CD14-positive monocyte (primary cell): ENCODE results near the gene EXOC4. TPM values are rescaled to one million over a fixed set of nuclear protein-coding genes. Genes with fewer than 3 reads are reported as not detected.

Experiments used
- DNase-seq, 3 donors: peaks; one replicate each; pipeline ENCODE4 v3.0.0-alpha.2; 2011 to 2022
- H2AFZ ChIP-seq: 2 replicates; pipeline ENCODE4 v1.6.0; 2012; ENCODE audit warnings: mild to moderate bottlenecking, low read depth, low read length, inconsistent platforms; ENCODE audit not compliant: insufficient read depth, poor library complexity, severe bottlenecking
- H3K27ac ChIP-seq, 2 donors: 1 replicate in 1 of 2; 2 replicates in 1 of 2; pipeline ENCODE4 v1.5.1; 2012 to 2013; ENCODE audit warnings: low read length in 2 of 2, control low read depth in 1 of 2, inconsistent platforms in 1 of 2, low read depth in 1 of 2, mild to moderate bottlenecking in 1 of 2
- H3K27me3 ChIP-seq, 2 donors: one replicate each; pipeline versions ENCODE4 v1.6.0 to v1.6.1; 2011 to 2013; ENCODE audit warnings: low read length in 2 of 2; ENCODE audit not compliant: control insufficient read depth in 2 of 2, insufficient read depth in 2 of 2
- H3K36me3 ChIP-seq, 2 donors: replicated peaks in 1 of 2; 1 replicate in 1 of 2; 2 replicates in 1 of 2; pipeline versions ENCODE4 v1.5.1 to v1.6.1; 2012 to 2013; ENCODE audit warnings: low read length in 2 of 2, control low read depth in 1 of 2, inconsistent platforms in 1 of 2, mild to moderate bottlenecking in 1 of 2; ENCODE audit not compliant: insufficient read depth in 2 of 2, control insufficient read depth in 1 of 2
- H3K4me1 ChIP-seq, 2 donors: 1 replicate in 1 of 2; 2 replicates in 1 of 2; pipeline versions ENCODE4 v1.5.1 to v1.6.1; 2012 to 2013; ENCODE audit warnings: low read length in 2 of 2, control low read depth in 1 of 2, inconsistent platforms in 1 of 2, mild to moderate bottlenecking in 1 of 2, moderate library complexity in 1 of 2; ENCODE audit not compliant: insufficient read depth in 2 of 2, control insufficient read depth in 1 of 2
- H3K4me2 ChIP-seq: replicated peaks from 2 replicates; pipeline ENCODE3; 2012; ENCODE audit warnings: low read length, moderate library complexity, mild to moderate bottlenecking; ENCODE audit not compliant: poor library complexity, severe bottlenecking; ENCODE audit errors: extremely low read depth
- H3K4me3 ChIP-seq, 3 experiments: fragments of 200-600 bp in 1 of 3; sonication (generic) in 1 of 3; replicated peaks in 1 of 3; 1 replicate in 2 of 3; 2 replicates in 1 of 3; pipeline ENCODE4 v1.5.1; 2011 to 2013; ENCODE audit warnings: low read length in 3 of 3, mild to moderate bottlenecking in 3 of 3, control low read depth in 2 of 3, low read depth in 2 of 3, inconsistent platforms in 1 of 3, moderate library complexity in 1 of 3
- H3K79me2 ChIP-seq: 2 replicates; pipeline ENCODE4 v1.6.0; 2012; ENCODE audit warnings: mild to moderate bottlenecking, control low read depth, inconsistent platforms, low read length, moderate library complexity; ENCODE audit not compliant: insufficient read depth
- H3K9ac ChIP-seq: 2 replicates; pipeline ENCODE4 v1.6.0; 2017; ENCODE audit warnings: low read length, mild to moderate bottlenecking; ENCODE audit not compliant: insufficient read depth, poor library complexity, severe bottlenecking
- H3K9me3 ChIP-seq, 2 donors: replicated peaks in 1 of 2; 1 replicate in 1 of 2; 2 replicates in 1 of 2; pipeline versions ENCODE4 v1.5.1 to v1.6.1; 2012 to 2013; ENCODE audit warnings: low read length in 2 of 2, control low read depth in 1 of 2; ENCODE audit not compliant: control insufficient read depth in 1 of 2, insufficient read depth in 1 of 2
- H4K20me1 ChIP-seq: 2 replicates; pipeline ENCODE4 v1.6.0; 2012; ENCODE audit warnings: mild to moderate bottlenecking, low read length, control low read depth, moderate library complexity; ENCODE audit not compliant: insufficient read depth
- H3K27ac Mint-ChIP-seq, 7 donors: one replicate each; pipeline ENCODE4 v1.8.0; 2020; ENCODE audit warnings: mild to moderate bottlenecking in 7 of 7, mixed read lengths in 7 of 7, moderate library complexity in 6 of 7, inconsistent platforms in 2 of 7
- H3K27me3 Mint-ChIP-seq, 3 donors: one replicate each; pipeline ENCODE4 v1.8.0; 2021 to 2022; ENCODE audit warnings: low read depth in 3 of 3, mild to moderate bottlenecking in 3 of 3, mixed read lengths in 3 of 3, moderate library complexity in 3 of 3, inconsistent platforms in 1 of 3
- H3K36me3 Mint-ChIP-seq, 2 donors: one replicate each; pipeline ENCODE4 v1.8.0; 2020; ENCODE audit warnings: mixed read lengths in 2 of 2, inconsistent platforms in 1 of 2, mild to moderate bottlenecking in 1 of 2
- H3K4me1 Mint-ChIP-seq: one replicate; pipeline ENCODE4 v1.8.0; 2020; ENCODE audit warnings: mild to moderate bottlenecking, mixed read lengths
- H3K4me3 Mint-ChIP-seq, 2 donors: one replicate each; pipeline ENCODE4 v1.8.0; 2020; ENCODE audit warnings: mild to moderate bottlenecking in 2 of 2, mixed read lengths in 2 of 2, moderate library complexity in 1 of 2
- H3K9me3 Mint-ChIP-seq, 7 donors: one replicate each; pipeline ENCODE4 v1.8.0; 2020 to 2022; ENCODE audit warnings: mixed read lengths in 7 of 7, mild to moderate bottlenecking in 6 of 7, moderate library complexity in 6 of 7, inconsistent platforms in 2 of 7
- CTCF ChIP-seq: fragments of 200-600 bp; IDR thresholded peaks from one replicate; pipeline ENCODE4 v1.8.0; 2022; ENCODE audit warnings: antibody characterized with exemption, mild to moderate bottlenecking
- WGBS: methylation state at CpG from one replicate; pipeline ENCODE4 v1.1.5; 2013; ENCODE audit warnings: missing lambda C conversion rate; ENCODE audit not compliant: insufficient coverage; 5-methylcytosine and 5-hydroxymethylcytosine counted together
- intact Hi-C, 2 donors: fragments of 100-400 bp; cut with micrococcal nuclease; formaldehyde crosslinking; loops; one replicate each; pipeline versions ENCODE4 v1.15.0 to v1.15.1; 2023
- polyA plus RNA-seq, 3 donors: library from polyadenylated mRNA; depleted of rRNA in 1 of 3; unstranded in 2 of 3; stranded (reverse) in 1 of 3; fragments of 300-500 nt in 2 of 3; fragments of >200 nt in 1 of 3; fragmentation: Illumina TruSeq in 2 of 3; gene quantifications; 1 replicate in 2 of 3; 2 replicates in 1 of 3; pipeline ENCODE4 v1.2.3, GENCODE V29; 2012 to 2021

EXOC4 gene
- polyA plus RNA-seq, 3 donors, result 20.6 to 22.3 (median 22.3) TPM

GRCh38 chr7:134108802-134109201, 855.9 kb downstream of the EXOC4 start:
- Histone ChIP-seq H3K27ac (no peak overlapping the region), H3K9me3 (no peaks in the 10 kb centered on the region), H3K9ac (no peak overlapping the region), H3K4me2 (no peak overlapping the region), H4K20me1 (no peaks in the 10 kb centered on the region), H3K36me3 (no peaks in the 10 kb centered on the region), H3K79me2 (no peaks in the 10 kb centered on the region), H3K27me3 (no peaks in the 10 kb centered on the region), H3K4me3 (no peak overlapping the region), H2AFZ (no peak overlapping the region), H3K4me1 (no peaks in the 10 kb centered on the region)
- Mint-ChIP-seq H3K4me3 (no peak overlapping the region), H3K4me1 (no peaks in the 10 kb centered on the region), H3K27me3 (peaks cover 0 to 3% (median 2%) of the 10 kb centered on the region in 3 donors), H3K27ac (no peak overlapping the region), H3K36me3 (no peaks in the 10 kb centered on the region), H3K9me3 (peaks cover 0 to 15% (median 6%) of the 10 kb centered on the region in 7 donors)
- WGBS, result no CpG with 5 or more reads among the region's 2 CpGs
- no peak for DNase-seq
- intact Hi-C loops, result no loop called here
- TF ChIP-seq CTCF, result no peak

- H3K9ac ChIP-seq, result no peak overlapping the region
- peaks cover 0 to 2% (median 2%) of the 10 kb centered on the region in 3 donors for H3K27me3 Mint-ChIP-seq
- H3K36me3 Mint-ChIP-seq, result no peaks in the 10 kb centered on the region
- no peaks in the 10 kb centered on the region for H4K20me1 ChIP-seq
- no peaks in the 10 kb centered on the region for H3K79me2 ChIP-seq
- H3K4me3 Mint-ChIP-seq, result no peak overlapping the region
- no peaks in the 10 kb centered on the region for H3K9me3 ChIP-seq
- no peaks in the 10 kb centered on the region for H3K27me3 ChIP-seq
- intact Hi-C loops, result no loop called here
- no peak overlapping the region for H3K27ac Mint-ChIP-seq
- no peak for TF ChIP-seq CTCF
- H2AFZ ChIP-seq, result no peak overlapping the region
- H3K4me1 Mint-ChIP-seq, result no peaks in the 10 kb centered on the region
- no peaks in the 10 kb centered on the region for H3K4me1 ChIP-seq
- no peaks in the 10 kb centered on the region for H3K36me3 ChIP-seq
- no peak for DNase-seq
- H3K4me3 ChIP-seq, result no peak overlapping the region
- H3K27ac ChIP-seq, result no peak overlapping the region
- H3K4me2 ChIP-seq, result no peak overlapping the region
- H3K9me3 Mint-ChIP-seq, result peaks cover 0 to 6% (median 2%) of the 10 kb centered on the region in 7 donors
Measured at GRCh38 chr7:134113655-134114054, 860.8 kb downstream of the EXOC4 start.
